ENCODE measurements around the gene C3orf52.
A peak's percentile ranks its signal among the peaks of the same experiment; 100 is the strongest.

The C3orf52 gene

DNA sequence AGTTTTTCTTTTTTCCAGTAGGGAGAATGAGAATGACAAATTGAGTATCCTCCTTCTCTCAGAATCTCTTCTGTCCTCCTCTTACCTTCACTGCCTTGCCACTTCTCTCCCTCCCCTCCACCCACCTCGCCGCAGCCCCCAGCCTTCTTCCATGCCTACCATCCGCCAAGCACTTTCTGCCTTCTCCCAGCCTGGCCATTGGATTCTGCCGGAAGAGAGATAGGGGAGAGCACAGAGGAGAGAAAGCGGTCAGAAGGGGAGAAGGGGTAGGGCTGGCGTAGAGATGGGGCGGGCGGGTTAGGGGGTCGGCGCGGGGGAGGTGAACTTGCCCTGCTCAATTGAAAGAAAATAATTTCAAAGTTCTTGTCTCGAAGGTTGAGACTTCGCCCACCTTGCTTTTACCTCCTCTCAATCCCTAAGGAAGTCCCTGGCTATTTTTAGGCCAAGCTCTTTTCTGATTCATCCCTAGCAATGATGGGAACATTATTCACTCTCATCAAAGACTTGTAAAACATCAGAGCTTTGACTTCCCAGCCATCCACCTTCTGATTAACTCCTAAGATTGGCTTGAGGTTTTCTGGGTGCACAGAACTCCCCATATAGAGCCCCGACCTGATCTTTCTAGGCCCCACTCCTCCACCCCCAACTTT, 811 bp downstream of the C3orf52 start:
- DNase-seq = no peak

DNA sequence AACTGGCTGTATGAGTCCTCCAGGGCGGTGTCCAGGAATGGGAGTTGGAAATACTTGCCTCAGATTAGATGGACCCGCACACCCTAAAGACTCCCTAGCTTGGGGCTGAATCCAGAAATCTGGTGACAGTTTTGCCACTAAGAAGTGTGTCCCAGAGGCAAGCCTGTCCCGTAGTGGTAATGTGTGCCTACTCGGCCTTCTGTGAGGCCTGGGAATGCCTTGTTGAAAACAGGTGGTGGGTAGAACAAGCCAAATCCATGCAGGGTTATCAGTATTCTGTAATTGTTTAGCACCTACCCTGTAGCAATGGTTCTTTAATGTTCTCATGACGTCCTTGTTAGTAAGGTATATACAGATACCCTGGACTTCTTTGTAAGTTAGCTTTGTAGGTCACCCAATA, 1.6 kb downstream of the C3orf52 start:
- DNase-seq = no peak

- DNase-seq = no peak
Observed at GRCh38 chr3:112088944-112089343, 2.8 kb downstream of the C3orf52 start.

DNA sequence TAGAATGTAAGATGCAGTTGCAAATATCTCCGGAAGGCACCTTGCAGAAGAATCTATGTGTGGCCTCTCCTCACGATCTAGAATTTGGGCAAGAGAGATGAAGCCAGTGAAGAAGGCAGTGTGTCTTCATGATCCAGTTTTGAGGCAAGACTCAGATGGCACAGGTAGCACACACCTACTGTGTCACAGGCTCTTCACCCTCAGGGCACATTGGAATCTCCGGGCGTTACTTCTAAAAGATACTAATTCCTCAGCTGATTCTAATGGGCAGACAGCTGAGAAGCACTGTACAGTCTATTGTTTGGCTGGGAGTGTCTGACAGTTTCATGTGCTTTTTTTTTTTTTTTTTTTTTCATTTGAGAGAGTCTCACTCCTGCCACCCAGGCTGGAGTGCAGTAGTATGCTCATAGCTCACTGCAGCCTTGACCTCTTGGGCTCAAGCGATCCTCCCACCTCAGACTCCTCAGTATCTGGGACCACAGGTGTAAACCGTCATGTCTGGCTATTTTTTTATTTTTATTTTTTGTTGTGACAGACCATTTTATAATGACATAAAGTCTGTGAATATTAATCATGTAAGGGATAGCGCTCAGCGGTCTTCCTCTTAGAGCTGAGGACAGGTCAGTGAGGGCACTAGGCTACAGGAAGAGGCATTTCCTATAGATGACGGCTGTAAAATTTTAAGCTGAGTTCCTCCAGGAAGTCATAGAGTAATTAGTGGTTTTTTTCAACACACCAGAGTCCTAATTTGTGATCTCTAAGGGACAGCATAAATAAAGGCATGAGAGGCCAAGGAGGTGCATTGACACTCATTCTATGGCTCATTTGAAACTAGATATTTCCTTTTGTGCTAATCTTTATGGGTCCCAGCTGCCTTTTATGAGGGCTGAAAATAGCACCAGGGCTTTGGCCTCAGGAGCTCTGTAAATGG, 4.0 kb downstream of the C3orf52 start:
- no peak for DNase-seq

DNA sequence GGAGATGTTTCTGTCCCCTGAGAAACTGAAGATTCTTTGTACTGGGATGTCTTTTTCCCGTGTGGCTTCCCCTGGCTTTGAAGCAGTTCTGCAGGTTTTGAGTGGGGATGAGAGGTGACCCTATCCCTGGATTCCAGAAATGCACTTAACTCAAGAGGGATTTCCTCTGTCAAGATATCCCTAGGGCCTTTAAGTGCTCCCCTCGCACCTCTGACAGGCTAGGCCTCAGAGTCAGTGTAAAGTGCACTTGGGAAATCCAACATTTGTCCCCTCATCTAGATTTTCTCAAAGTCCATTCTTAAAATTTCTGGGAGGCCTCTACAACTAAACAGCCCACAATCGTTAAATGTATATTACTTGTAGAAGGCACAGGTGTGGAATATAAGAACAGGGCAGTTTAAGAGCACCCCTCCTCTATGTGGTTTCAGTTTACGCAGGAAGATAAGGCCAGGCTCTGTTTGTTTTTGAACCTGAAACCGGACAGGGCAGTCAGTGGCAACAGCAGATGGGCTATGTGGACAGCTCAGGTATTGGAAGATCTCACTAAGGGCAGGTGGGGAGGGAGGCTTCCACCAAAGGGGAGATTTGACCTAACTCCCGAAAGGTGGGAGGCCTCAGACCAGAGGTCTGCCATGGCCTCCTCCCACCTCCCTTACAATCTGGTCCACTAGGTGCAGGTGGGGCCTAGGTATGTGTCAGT, 4.8 kb downstream of the C3orf52 start:
- no peak for DNase-seq

DNA sequence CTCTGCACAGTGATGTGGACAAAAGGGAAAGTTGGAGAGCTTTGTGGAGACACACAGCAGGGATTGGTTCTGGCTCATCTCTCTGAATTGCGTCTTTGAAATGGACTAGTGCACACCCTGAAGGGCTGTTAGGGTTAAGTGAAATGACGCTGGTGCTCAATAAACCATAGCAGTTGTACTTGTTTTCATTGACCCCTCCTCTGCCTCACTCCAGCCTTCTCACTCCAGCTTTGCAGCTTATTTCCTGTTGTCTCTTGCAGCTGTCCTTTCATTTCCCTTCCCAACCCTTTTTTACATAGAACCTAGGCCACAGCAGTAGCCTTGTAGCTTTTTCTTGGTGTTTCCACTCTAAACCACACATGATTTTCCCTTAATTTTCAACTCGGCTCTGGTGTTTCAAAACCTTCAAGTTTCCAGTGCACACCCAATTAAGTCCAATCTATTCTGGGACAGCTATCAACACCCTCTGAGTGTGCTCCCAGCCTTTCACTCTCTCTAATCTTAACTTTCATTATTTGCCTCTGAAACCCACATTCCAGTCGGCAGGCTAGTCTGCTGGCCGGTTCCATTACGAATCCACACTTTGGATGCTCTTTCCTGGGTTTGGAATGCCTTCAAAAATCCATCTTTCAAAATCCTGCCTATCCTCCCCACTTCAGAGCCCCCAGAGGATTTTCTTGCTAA, 6.4 kb downstream of the C3orf52 start:
- DNase-seq = no peak

DNA sequence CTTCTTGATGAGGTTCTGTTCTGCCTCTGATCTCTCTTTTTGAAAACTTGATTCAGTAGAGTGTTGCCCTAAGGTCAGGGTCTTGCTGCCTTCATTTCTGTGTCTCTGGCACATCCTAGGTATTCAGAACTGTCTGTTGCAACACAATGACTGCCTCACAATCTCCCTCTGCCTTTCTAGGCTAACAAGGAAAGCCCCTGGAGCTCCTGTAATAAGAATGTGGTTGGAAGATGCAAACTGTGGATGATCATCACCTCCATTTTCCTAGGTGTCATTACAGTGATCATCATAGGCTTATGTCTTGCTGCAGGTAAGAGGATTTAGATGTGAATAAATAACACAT, 7.0 kb downstream of the C3orf52 start:
- DNase-seq = no peak

DNA sequence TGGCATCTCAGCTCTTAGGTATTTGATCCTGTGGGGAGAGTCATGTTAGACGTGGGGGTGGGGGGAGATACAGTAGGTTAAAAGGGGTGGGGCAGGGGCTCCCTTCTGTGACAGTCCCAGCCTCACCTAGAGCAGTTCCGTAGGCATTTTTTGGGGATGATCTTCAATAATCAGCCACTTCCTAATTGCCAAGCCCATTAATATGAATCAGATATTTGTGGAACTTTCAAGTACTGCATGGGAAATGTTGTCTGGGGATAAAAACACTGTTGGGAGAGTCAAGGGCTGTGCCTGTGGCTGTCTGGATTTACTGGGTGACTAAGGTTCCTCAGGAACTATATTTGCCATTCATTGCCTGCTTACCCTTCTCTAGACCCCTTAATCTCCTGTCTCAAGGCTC, 9.5 kb downstream of the C3orf52 start:
- DNase-seq = no peak

DNA sequence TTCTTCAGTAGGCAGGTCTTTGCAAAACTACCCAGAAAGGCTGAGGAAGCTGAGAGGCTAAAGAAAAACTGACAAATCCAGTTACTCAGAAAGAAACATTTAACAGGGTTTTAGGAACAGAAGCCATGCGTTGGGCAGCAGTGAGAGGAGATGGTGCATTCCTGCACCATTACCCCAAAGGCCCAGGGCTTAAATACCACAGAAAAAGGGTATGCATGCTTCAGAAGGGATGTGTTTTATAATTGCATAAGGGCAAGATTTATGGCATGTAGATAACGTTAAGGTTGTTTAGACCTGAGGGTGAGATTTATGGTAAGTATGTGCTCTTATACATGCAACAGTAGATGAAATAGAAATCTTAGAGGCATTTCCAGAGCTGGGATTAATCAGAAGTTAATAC, 10.0 kb downstream of the C3orf52 start:
- no peak for DNase-seq

- no peak for DNase-seq
Observed at GRCh38 chr3:112097378-112097777, 11.2 kb downstream of the C3orf52 start.

- DNase-seq = no peak
Observed at GRCh38 chr3:112101916-112102315, 15.7 kb downstream of the C3orf52 start.

- no peak for DNase-seq
Observed at GRCh38 chr3:112104774-112105173, 18.6 kb downstream of the C3orf52 start.

DNA sequence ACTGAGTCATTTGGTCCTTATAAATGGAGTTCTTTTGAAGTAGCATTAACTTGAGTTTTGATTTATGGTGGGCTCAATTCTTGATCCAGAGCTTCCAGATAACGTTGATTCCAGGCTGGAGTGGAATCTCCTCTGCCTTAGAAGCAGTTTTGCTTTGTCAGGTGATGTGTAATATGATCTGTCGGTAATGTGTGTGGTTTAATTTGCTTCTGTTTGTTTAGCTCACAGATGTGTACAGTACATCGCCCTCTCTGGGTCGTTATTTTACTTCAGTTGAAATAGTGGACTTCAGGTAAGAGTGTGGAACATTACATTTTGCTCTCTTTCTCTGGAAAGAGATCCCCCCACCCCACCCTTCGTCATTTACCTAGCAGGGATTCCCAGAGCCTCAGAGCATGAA, 23.1 kb downstream of the C3orf52 start:
- DNase-seq = no peak

- DNase-seq = peak; percentile 3
Observed at GRCh38 chr3:112111785-112112402, 25.7 kb downstream of the C3orf52 start.

- DNase-seq = no peak
Observed at GRCh38 chr3:112114576-112115160, 28.5 kb downstream of the C3orf52 start.

GRCh38 chr3:112115161-112115739, 29.1 kb downstream of the C3orf52 start:
- no peak for DNase-seq

- no peak for DNase-seq
Observed at GRCh38 chr3:112115806-112116383, 29.7 kb downstream of the C3orf52 start.

GRCh38 chr3:112116748-112117186, 30.6 kb downstream of the C3orf52 start:
- DNase-seq = no peak

- DNase-seq = no peak
Observed at GRCh38 chr3:112117415-112117814, 31.2 kb downstream of the C3orf52 start.

GRCh38 chr3:112117841-112118571, 31.8 kb downstream of the C3orf52 start:
- no peak for DNase-seq

Measured in NCI-H1048 (cell line).